SIG-M5 (cell line): ENCODE measurements around the gene KMT2C.
"Not testable (repeated sequence)": the region's sequence is repeated elsewhere in the genome, so short reads cannot be mapped to it uniquely, and the experiment has no call there.

Experiments
- DNase-seq: peaks from one replicate; lab custom pipeline; 2025; lab: John Stamatoyannopoulos, UW

The KMT2C gene

GRCh38 chr7:152441168-152441567 lies 5.4 kb upstream of the KMT2C start:
- DNase-seq, result not testable (repeated sequence)

DNA sequence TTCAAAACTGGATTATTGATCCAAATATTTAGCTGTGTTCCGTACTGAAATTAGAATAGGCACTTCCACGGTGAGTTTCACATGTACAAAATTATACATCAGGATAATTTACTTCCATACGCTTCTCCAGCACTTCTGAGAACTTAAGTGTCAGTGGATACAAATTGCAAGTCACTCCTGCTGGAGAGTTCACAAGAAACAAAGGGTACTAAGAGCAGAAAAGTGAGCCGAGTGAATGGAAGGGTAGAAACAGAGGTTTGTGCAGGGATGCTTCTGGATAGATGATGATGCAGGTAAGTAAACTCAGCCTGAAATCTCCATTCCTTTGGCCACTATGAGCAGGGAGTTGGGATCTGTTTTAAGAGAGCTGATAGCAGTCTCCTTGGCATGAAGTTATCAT lies 2.2 kb upstream of the KMT2C start:
- not testable (repeated sequence) for DNase-seq

- not testable (repeated sequence) for DNase-seq
Measured at GRCh38 chr7:152436931-152437575, 1.2 kb upstream of the KMT2C start.

DNA sequence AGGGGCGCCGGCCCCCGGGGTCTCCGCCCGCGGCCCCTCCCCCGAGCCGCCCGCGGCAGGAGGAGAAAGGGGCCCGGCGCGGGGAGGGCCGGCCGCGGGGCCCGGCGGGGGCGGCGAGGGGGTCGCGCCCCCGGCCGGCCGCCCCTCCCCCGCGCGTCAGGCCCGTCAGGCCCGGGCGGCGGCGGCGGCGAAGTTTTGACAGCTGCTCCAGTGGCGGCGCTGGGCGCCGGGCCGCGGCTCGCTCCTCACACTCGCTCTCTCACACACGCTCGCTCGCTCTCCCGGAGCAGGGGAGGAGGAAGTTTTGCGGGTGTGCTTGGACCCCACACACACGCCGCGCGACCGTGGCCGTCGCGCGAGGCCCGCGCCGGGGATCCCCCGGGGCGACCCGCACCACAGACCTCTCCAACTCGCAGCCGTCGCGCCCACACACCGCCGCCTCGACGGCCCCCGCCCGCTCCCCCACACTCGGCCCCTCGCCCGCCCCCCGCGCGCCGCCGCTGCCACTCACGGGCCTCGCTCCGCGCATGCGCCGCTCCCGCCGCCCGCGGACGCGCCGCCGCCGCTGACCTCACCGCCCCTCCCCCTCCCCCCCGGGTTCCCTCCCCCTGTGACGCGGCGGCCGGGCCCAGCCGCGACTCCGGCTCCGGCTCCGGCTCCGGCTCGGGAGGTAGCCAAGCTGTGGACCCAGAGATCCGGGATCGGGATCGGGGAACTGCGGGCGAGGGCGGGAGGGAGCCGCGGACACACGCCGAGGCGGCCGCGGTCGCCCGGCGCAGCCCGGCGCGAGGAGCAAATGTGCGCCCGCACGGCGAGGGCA lies 518 bp upstream of the KMT2C start:
- DNase-seq, result no peak

DNA sequence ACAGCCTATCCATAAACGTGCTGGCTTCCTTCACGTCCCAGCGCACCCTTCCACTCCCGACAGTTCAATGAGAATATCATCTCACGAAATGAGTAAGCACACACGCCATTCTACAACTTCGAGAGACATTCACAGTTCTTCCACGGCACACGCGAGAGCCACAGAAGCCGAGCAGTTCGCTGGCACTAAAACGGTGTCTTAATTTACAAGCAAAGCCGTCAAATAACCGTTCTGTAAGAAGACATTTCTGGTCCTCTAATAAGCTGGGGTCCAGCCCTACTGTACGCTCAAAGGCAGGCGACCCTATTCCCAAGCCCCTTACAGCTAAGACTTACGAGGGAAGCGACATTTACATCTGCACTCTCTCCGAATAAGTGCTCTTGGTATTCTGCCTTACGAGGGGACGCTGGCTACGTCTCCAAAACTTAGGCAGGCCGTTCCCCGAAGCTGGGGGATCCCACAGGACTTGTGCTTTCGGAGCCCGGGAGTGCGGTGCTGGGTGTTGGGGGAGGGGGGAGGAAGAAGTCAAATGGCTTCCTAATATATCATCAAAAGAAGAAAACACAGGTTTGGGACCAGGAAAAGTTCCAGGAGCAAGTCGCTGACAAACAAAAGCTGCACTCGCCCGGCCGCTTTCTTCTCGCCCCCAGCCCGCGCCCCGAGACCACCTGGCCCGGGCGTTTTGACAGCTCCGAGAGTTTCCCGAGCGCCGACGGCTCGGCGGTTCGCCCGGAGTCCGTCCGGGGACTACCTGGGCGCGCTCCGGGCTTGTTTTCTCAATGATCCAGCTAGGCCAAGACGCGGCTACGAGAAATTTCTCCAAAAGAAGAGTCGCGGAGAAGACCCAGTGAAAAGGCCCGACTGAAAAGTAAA lies 1.1 kb downstream of the KMT2C start:
- DNase-seq, result not testable (repeated sequence)

GRCh38 chr7:152433721-152434490 lies 1.9 kb downstream of the KMT2C start:
- DNase-seq, result not testable (repeated sequence)

DNA sequence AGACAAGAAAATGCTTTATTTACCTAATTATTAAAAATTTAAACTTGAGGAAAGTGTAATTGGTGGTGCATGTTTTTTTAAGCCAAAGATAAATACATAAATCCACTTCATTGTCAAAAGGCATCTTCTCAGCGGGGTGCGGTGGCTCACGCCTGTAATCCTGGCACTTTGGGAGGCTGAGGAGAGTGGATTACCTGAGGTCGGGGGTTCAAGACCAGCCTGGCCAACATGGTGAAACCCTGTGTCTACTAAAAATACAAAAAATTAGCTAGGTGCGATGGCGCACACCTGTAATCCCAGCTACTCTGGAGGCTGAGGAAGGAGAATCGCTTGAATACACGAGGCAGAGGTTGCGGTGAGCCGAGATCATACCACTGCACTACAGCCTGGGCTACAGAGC lies 3.1 kb downstream of the KMT2C start:
- not testable (repeated sequence) for DNase-seq

DNA sequence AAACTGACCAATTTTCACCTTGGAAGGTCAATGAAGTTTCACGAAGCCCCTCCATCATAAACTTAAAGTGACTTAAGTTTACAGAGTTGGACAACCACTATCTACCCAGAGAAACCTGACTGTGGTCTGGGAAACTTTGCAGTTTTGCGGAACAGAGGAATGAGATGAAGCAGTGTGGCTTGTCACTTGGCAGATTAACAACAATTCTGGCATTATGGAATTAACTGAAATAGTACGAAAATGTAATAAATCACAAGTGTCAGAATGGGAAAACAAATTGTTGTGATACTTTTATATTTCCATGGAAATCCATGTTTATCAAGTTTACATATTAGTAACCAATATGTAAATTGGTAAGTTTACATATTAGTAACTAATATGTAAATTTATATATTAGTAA lies 4.9 kb downstream of the KMT2C start:
- no peak for DNase-seq

- DNase-seq, result not testable (repeated sequence)
Measured at GRCh38 chr7:152430118-152430517, 5.7 kb downstream of the KMT2C start.

GRCh38 chr7:152424348-152425108 lies 11.3 kb downstream of the KMT2C start:
- DNase-seq, result no peak

DNA sequence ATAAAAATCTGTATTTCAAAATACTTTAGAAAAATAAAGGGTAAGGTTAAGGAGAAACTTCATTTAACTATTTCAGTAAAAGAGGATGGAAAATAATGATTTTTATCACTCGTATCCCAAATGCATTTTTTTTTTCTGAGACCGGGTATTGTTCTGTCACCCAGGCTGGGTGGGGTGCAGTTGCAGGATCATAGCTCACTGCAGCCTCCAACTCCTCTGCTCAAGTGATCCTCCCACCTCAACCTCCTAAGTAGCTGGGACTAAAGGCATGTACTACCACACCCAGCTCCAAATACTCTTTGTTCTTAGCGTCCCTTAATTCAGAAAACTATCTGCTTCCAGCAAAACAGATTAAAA lies 11.8 kb downstream of the KMT2C start:
- no peak for DNase-seq

- DNase-seq, result not testable (repeated sequence)
Measured at GRCh38 chr7:152423171-152423570, 12.6 kb downstream of the KMT2C start.

- not testable (repeated sequence) for DNase-seq
Measured at GRCh38 chr7:152420950-152421349, 14.9 kb downstream of the KMT2C start.

DNA sequence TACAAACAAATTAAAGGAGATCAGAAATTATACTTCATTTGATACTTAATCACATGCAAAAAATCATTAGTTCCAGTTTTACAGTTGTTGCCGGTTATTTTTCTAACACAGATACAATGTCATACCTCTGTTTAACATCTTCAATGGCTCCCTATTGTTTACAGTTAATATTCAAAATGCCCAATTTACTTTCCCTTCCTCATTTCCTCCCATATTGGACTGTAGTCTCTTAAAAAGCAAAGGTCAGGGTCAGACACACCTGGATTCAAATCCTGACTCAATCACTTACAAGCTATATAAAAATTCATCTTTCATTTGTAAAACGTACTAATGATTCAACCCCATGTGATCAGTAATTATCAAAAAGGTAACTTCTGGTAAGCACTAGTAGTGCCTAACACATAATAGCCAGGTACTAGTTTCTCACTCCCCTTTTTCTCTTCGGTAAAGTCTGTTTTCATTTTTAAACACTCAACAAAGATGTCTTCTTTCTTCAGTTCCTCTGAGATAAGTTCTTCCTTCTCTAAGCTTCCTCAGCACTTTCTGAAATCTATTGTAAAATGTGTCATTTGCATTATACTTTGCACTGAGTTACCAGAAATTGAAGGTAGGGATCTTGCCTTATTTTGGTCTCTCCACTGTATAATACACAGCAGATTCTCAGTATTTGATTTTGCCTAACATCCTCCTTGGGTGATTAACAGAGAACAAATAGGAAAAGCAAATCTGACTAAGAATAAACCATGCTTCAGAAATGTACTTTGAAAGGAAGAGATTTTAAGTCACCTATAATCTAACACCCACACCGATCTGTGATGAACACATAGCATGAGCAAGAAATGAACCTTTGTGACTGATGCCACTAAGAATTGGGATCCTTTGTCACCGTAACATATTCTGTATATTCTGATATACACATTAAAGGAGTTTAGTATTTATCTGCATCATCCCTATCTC lies 16.1 kb downstream of the KMT2C start:
- no peak for DNase-seq

GRCh38 chr7:152414779-152415178 lies 21.0 kb downstream of the KMT2C start:
- DNase-seq, result no peak

- no peak for DNase-seq
Measured at GRCh38 chr7:152411389-152411788, 24.4 kb downstream of the KMT2C start.

GRCh38 chr7:152406491-152406890 lies 29.3 kb downstream of the KMT2C start:
- DNase-seq, result no peak

DNA sequence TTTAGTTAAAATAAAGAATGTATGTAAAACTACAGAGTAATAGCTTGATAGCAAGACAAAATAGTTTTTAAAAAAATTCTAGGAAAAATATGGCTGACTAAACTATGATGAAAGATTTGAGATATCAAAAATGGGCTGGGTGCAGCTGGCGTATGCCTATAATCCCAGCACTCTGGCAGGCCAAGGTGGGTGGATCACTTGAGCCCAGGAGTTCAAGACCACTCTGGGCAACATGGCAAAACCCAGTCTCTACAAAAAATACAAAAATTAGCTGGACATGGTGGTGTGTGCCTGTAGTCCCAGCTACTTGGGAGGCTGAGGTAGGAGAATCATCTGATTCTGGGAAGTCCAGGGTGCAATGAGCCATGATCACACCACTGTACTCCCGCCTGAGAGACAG lies 29.8 kb downstream of the KMT2C start:
- DNase-seq, result not testable (repeated sequence)

- DNase-seq, result no peak
Measured at GRCh38 chr7:152403726-152404125, 32.1 kb downstream of the KMT2C start.
